ENCODE data around the gene ARHGAP21. TPM values are rescaled to one million over a fixed set of nuclear protein-coding genes. Genes with fewer than 3 reads are reported as not detected.
A peak's percentile ranks its signal among the peaks of the same experiment; 100 is the strongest.

Gene ARHGAP21
- total and polyA plus RNA-seq, 9 of the 15 experiments (the other 6 are each of a cell fraction or from before 2014, with no cell fraction given): 13.6 to 145 (median 60.8) TPM

GRCh38 chr10:24681572-24682088 lies 42.1 kb downstream of the ARHGAP21 start (continued):
- peak; percentile 74; the same call in 1 of the 2 replicates for TF ChIP-seq CREB3L1 (IDR thresholded peaks at IDR 0.05; ENCODE audit: borderline replicate concordance, low read depth)
- no peak for TF ChIP-seq EWSR1 (IDR thresholded peaks at IDR 0.05; ENCODE audit: borderline replicate concordance, low read depth, partially characterized antibody)
- TF ChIP-seq ATF1 (CRISPR knock-in tag; IDR thresholded peaks at IDR 0.05): no peak
- TF ChIP-seq ATF1 (tag; IDR thresholded peaks at IDR 0.05): 0 out of 2 replicates have a peak, but pooled peaks have one; percentile 31
- TF ChIP-seq MNT (conservative IDR thresholded peaks at IDR 0.05): peak; percentile 85 to 89
- peak; percentile 70 for TF ChIP-seq BACH1 (tag; IDR thresholded peaks at IDR 0.05)
- no peak for TF ChIP-seq KHSRP (IDR thresholded peaks at IDR 0.05)
- TF ChIP-seq FOXK2 (conservative IDR thresholded peaks at IDR 0.05 in 1 of 2, IDR thresholded peaks at IDR 0.05 in 1 of 2; ENCODE audit: low read depth in 2 of 2): peak in 1 of 2 experiments; percentile 59; a peak in 1 of 4 replicates
- TF ChIP-seq L3MBTL2 (IDR thresholded peaks at IDR 0.05): peak; percentile 88
- TF ChIP-seq CCAR2 (IDR thresholded peaks at IDR 0.05; ENCODE audit: low read depth, low read length): no peak
- no peak for TF ChIP-seq BRF2 (IDR thresholded peaks at IDR 0.05; ENCODE audit: borderline replicate concordance, insufficient read depth, insufficient read length)
- 0 out of 2 replicates have a peak, but pooled peaks have one; percentile 23 for TF ChIP-seq ZNF395 (CRISPR knock-in tag; IDR thresholded peaks at IDR 0.05)
- peak; percentile 29; the same call in 1 of the 2 replicates for TF ChIP-seq RBFOX2 (IDR thresholded peaks at IDR 0.05; ENCODE audit: low read depth, low read length)
- TF ChIP-seq FOXM1 (IDR thresholded peaks at IDR 0.05; ENCODE audit: low read depth): peak; percentile 36; the same call in 1 of the 2 replicates
- TF ChIP-seq FOXM1 (CRISPR knock-in tag; IDR thresholded peaks at IDR 0.05; ENCODE audit: low read depth): no peak
- no peak for TF ChIP-seq DIDO1 (tag; IDR thresholded peaks at IDR 0.05; ENCODE audit: low read depth)
- TF ChIP-seq DMBX1 (CRISPR knock-in tag; IDR thresholded peaks at IDR 0.05; ENCODE audit: borderline replicate concordance): peak; percentile 76; the same call in 1 of the 2 replicates
